ENCODE results near the gene SLC35E2B.
"Not testable (repeated sequence)": the region's sequence is repeated elsewhere in the genome, so short reads cannot be mapped to it uniquely, and the experiment has no call there.

The SLC35E2B gene

GRCh38 chr1:1639368-1639767, 53.2 kb downstream of the SLC35E2B start:
- DNase-seq; H3K36me3 ChIP-seq; H3K4me3 ChIP-seq (ENCODE audit: low read depth, low read length); H3K27ac ChIP-seq; H3K9me3 ChIP-seq (ENCODE audit: severe bottlenecking); H3K27me3 ChIP-seq (ENCODE audit: insufficient read depth, low read depth, severe bottlenecking): not testable (repeated sequence)

- not testable (repeated sequence) for H3K4me3 ChIP-seq (ENCODE audit: low read depth, low read length); H3K9me3 ChIP-seq (ENCODE audit: severe bottlenecking); H3K27ac ChIP-seq; H3K36me3 ChIP-seq; H3K27me3 ChIP-seq (ENCODE audit: insufficient read depth, low read depth, severe bottlenecking); DNase-seq
Measured at GRCh38 chr1:1638528-1638927, 54.1 kb downstream of the SLC35E2B start.

GRCh38 chr1:1637479-1637875, 55.1 kb downstream of the SLC35E2B start:
- H3K4me3 ChIP-seq (ENCODE audit: low read depth, low read length); H3K9me3 ChIP-seq (ENCODE audit: severe bottlenecking); H3K27me3 ChIP-seq (ENCODE audit: insufficient read depth, low read depth, severe bottlenecking); H3K36me3 ChIP-seq; H3K27ac ChIP-seq; DNase-seq: not testable (repeated sequence)

DNA sequence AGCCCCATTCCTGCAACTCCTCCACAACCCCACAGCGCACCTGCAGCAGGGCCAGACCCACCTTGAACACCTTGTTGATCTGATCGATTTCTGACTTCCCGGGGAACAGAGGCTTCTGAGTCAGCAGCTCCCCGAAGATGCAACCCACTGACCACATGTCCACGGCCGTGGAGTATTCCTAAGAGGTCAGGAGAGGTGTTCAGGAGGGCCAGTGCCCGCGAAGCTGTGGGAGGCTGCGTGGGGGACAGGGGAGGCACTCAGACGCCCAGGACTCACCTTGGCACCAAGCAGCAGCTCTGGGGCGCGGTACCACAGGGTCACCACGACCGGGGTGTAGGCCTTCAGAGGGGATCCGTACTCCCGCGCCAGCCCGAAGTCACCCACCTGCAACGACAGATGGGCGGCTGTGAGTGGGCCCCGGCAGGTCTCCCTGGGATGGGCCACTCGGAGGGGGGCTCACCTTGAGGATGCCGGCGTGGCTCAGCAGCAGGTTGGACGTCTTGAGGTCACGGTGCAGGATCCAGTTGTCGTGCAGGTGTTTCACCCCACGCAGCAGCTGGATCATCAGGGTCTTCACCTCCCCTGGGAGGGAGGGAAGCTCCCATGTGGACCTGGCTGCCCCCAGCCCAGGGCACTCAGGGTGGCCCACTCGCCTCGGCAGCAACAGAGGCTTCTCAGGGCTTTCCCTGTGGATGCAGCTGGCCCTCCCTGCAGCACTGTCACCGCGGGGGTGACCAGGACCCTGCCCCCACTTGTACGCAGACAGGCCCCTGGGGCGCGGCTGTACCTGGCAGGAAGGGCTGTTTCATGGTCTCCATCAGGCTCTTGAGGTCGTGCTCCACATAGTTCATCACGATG, 55.7 kb downstream of the SLC35E2B start:
- not testable (repeated sequence) for DNase-seq; H3K27me3 ChIP-seq (ENCODE audit: insufficient read depth, low read depth, severe bottlenecking); H3K36me3 ChIP-seq; H3K27ac ChIP-seq; H3K4me3 ChIP-seq (ENCODE audit: low read depth, low read length); H3K9me3 ChIP-seq (ENCODE audit: severe bottlenecking)

DNA sequence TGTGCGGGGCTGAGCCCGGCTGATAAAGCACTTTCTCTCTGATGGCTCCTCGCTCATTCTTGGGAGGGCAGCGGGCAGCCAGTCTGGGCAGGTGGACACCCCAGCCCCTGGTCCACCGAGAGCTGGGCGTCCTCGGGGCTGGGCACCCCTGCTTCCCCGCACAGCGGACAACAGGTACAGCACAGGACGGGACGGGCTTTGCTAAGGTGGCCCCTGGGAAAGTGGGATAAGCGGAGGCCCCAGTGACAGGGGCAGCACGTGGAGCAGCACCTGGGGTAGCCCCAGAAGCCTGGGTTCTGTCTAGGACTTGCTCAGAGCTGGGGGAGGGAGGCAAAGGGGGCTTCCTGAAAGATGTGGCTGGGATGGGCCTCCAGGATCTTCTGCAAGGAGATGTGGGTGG, 58.0 kb downstream of the SLC35E2B start:
- H3K27me3 ChIP-seq (ENCODE audit: insufficient read depth, low read depth, severe bottlenecking); H3K36me3 ChIP-seq; DNase-seq: not testable (repeated sequence)

DNA sequence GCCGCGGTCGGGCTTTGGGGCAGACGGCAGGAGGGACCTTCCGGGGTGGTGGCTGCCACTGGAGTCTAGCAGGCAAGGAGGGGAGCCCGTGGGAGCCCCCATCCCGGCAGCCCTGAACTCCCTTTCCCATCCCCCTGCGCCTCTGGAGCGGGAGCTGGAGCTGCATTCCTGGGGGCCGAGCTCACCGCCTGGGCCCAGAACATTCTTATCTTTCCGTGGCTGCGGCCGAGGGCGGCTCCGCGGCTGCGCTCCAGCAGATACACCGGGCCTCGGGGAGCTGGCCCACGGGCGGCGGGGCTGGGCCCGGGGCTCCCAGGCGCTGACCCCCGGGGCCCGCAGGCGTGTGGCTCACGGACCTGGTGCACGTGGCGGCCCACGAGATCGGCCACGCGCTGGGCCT, 59.2 kb downstream of the SLC35E2B start:
- H3K4me3 ChIP-seq (ENCODE audit: low read depth, low read length); H3K27ac ChIP-seq; H3K9me3 ChIP-seq (ENCODE audit: severe bottlenecking); H3K36me3 ChIP-seq; H3K27me3 ChIP-seq (ENCODE audit: insufficient read depth, low read depth, severe bottlenecking); DNase-seq: not testable (repeated sequence)

More for the DNA sequence above, 58.0 kb downstream of the SLC35E2B start:
- not testable (repeated sequence) for H3K27ac ChIP-seq; H3K4me3 ChIP-seq (ENCODE audit: low read depth, low read length); H3K9me3 ChIP-seq (ENCODE audit: severe bottlenecking)

GRCh38 chr1:1631782-1632420, 60.7 kb downstream of the SLC35E2B start, which contains the start of gene MMP23B:
Gene MMP23B (plus strand): TSS chr1:1632173. CDS start chr1:1632219, 46 bp downstream.
- H3K27ac ChIP-seq, result no peak within 1 kb of the TSS
- no peaks in the 10 kb centered on the region for H3K9me3 ChIP-seq (ENCODE audit: severe bottlenecking)
- no peak within 1 kb of the TSS for H3K4me3 ChIP-seq (ENCODE audit: low read depth, low read length)
- H3K27me3 ChIP-seq (ENCODE audit: insufficient read depth, low read depth, severe bottlenecking), result no peaks in the 10 kb centered on the region
- H3K36me3 ChIP-seq, result peaks cover 3% of the 10 kb centered on the region; the same call in 1 of the 2 replicates
- no peak for TF ChIP-seq CTCF (IDR thresholded peaks at IDR 0.05; ENCODE audit: low read depth, low read length)
- DNase-seq, result no peak

GRCh38 chr1:1630965-1631781, 61.4 kb downstream of the SLC35E2B start:
- no peaks in the 10 kb centered on the region for H3K9me3 ChIP-seq (ENCODE audit: severe bottlenecking)
- no peaks in the 10 kb centered on the region for H3K27me3 ChIP-seq (ENCODE audit: insufficient read depth, low read depth, severe bottlenecking)
- no peak for TF ChIP-seq CTCF (IDR thresholded peaks at IDR 0.05; ENCODE audit: low read depth, low read length)
- no peak overlapping the region for H3K27ac ChIP-seq
- DNase-seq, result no peak
- no peaks in the 10 kb centered on the region for H3K36me3 ChIP-seq
- no peak overlapping the region for H3K4me3 ChIP-seq (ENCODE audit: low read depth, low read length)
